HEK293 (cell line): ENCODE results near the gene SRP9.

Source experiments
- BCL11A ChIP-seq: fragments of 450-650 bp; formaldehyde crosslinking; IDR thresholded peaks from 2 replicates; pipeline ENCODE4 v1.5.1; 2016; ENCODE audit warnings: low read depth, missing biosample characterization, missing genetic modification characterization
- EGR2 ChIP-seq: fragments of 450-650 bp; formaldehyde crosslinking; IDR thresholded peaks from 2 replicates; pipeline ENCODE4 v1.5.1; 2016; ENCODE audit warnings: low read depth, missing biosample characterization, missing genetic modification characterization
- GLIS2 ChIP-seq: fragments of 450-650 bp; formaldehyde crosslinking; IDR thresholded peaks from 2 replicates; pipeline ENCODE4 v1.5.1; 2016; ENCODE audit warnings: missing biosample characterization, missing genetic modification characterization
- KLF16 ChIP-seq: fragments of 450-650 bp; formaldehyde crosslinking; IDR thresholded peaks from 2 replicates; pipeline ENCODE4 v1.5.1; 2017; ENCODE audit warnings: missing biosample characterization, missing genetic modification characterization
- SETDB1 ChIP-seq: IDR thresholded peaks from one replicate; pipeline ENCODE4 v1.6.1; 2017; ENCODE audit warnings: mild to moderate bottlenecking, low read length, moderate library complexity, mixed read lengths; ENCODE audit not compliant: insufficient read length
- TRIM28 ChIP-seq: IDR thresholded peaks from 2 replicates; pipeline ENCODE4 v1.6.1; 2011; ENCODE audit warnings: low read length, control low read depth, borderline replicate concordance
- YY2 ChIP-seq: fragments of 450-650 bp; formaldehyde crosslinking; IDR thresholded peaks from 2 replicates; pipeline ENCODE4 v1.5.1; 2016; ENCODE audit warnings: missing biosample characterization, missing genetic modification characterization
- ZBTB17 ChIP-seq: fragments of 450-650 bp; formaldehyde crosslinking; IDR thresholded peaks from 2 replicates; pipeline ENCODE4 v1.5.1; 2016; ENCODE audit warnings: missing biosample characterization, missing genetic modification characterization
- ZBTB20 ChIP-seq: fragments of 450-650 bp; formaldehyde crosslinking; IDR thresholded peaks from 2 replicates; pipeline ENCODE4 v1.5.1; 2016; ENCODE audit warnings: missing biosample characterization, missing genetic modification characterization
- ZBTB48 ChIP-seq: fragments of 450-650 bp; formaldehyde crosslinking; IDR thresholded peaks from 2 replicates; pipeline ENCODE4 v1.5.1; 2016; ENCODE audit warnings: missing biosample characterization, missing genetic modification characterization
- ZBTB6 ChIP-seq: fragments of 450-650 bp; formaldehyde crosslinking; IDR thresholded peaks from 2 replicates; pipeline ENCODE4 v1.5.1; 2017; ENCODE audit warnings: missing biosample characterization, missing genetic modification characterization
- ZEB2 ChIP-seq: fragments of 450-650 bp; formaldehyde crosslinking; IDR thresholded peaks from 2 replicates; pipeline ENCODE4 v1.5.1; 2016; ENCODE audit warnings: missing biosample characterization, missing genetic modification characterization
- ZFHX2 ChIP-seq: fragments of 450-650 bp; formaldehyde crosslinking; conservative IDR thresholded peaks from 2 replicates; pipeline ENCODE4 v1.5.1; 2016; ENCODE audit warnings: missing biosample characterization, missing genetic modification characterization
- ZIC2 ChIP-seq: fragments of 450-650 bp; formaldehyde crosslinking; IDR thresholded peaks from 2 replicates; pipeline ENCODE4 v1.5.1; 2016; ENCODE audit warnings: missing biosample characterization, missing genetic modification characterization
- ZNF114 ChIP-seq: fragments of 450-650 bp; formaldehyde crosslinking; IDR thresholded peaks from 2 replicates; pipeline ENCODE4 v1.5.0; 2017; ENCODE audit warnings: missing biosample characterization, missing genetic modification characterization
- ZNF140 ChIP-seq: fragments of 450-650 bp; formaldehyde crosslinking; IDR thresholded peaks from 2 replicates; pipeline ENCODE4 v1.5.1; 2016; ENCODE audit warnings: missing biosample characterization, missing genetic modification characterization
- ZNF239 ChIP-seq: fragments of 450-650 bp; formaldehyde crosslinking; IDR thresholded peaks from 2 replicates; pipeline ENCODE4 v1.5.1; 2016; ENCODE audit warnings: missing biosample characterization, missing genetic modification characterization
- ZNF274 ChIP-seq, 2 experiments: fragments of 200-500 bp in 1 of 2; fragments of 450-650 bp in 1 of 2; sonication (Bioruptor generic) in 1 of 2; formaldehyde crosslinking in 1 of 2; IDR thresholded peaks; 2 replicates each; pipeline versions ENCODE4 v1.5.1 to v1.6.1; 2014 to 2016; ENCODE audit warnings: borderline replicate concordance in 1 of 2, inconsistent platforms in 1 of 2, low read length in 1 of 2, missing biosample characterization in 1 of 2, missing genetic modification characterization in 1 of 2
- ZNF324 ChIP-seq: fragments of 450-650 bp; formaldehyde crosslinking; IDR thresholded peaks from 2 replicates; pipeline ENCODE4 v1.5.1; 2016; ENCODE audit warnings: missing biosample characterization, missing genetic modification characterization
- ZNF394 ChIP-seq: fragments of 450-650 bp; formaldehyde crosslinking; IDR thresholded peaks from 2 replicates; pipeline ENCODE4 v1.5.1; 2016; ENCODE audit warnings: missing biosample characterization, missing genetic modification characterization, mild to moderate bottlenecking, moderate library complexity, borderline replicate concordance
- ZNF555 ChIP-seq: fragments of 450-650 bp; formaldehyde crosslinking; conservative IDR thresholded peaks from 2 replicates; pipeline ENCODE4 v1.5.1; 2017; ENCODE audit warnings: missing biosample characterization, mild to moderate bottlenecking, missing genetic modification characterization, inconsistent platforms
- ZNF561 ChIP-seq: fragments of 450-650 bp; IDR thresholded peaks from 2 replicates; pipeline ENCODE4 v1.5.1; 2018; ENCODE audit warnings: missing biosample characterization, missing genetic modification characterization, borderline replicate concordance
- ZNF596 ChIP-seq: fragments of 450-650 bp; IDR thresholded peaks from 2 replicates; pipeline ENCODE4 v1.5.0; 2018; ENCODE audit warnings: missing biosample characterization, mild to moderate bottlenecking, missing genetic modification characterization, moderate library complexity
- ZNF626 ChIP-seq: fragments of 450-650 bp; sonication (Bioruptor Pico); formaldehyde crosslinking; IDR thresholded peaks from 2 replicates; pipeline ENCODE4 v1.5.1; 2018; ENCODE audit warnings: missing biosample characterization, missing genetic modification characterization, inconsistent platforms
- ZNF660 ChIP-seq: fragments of 450-650 bp; IDR thresholded peaks from 2 replicates; pipeline ENCODE4 v1.5.1; 2018; ENCODE audit warnings: missing biosample characterization, mild to moderate bottlenecking, missing genetic modification characterization
- ZNF677 ChIP-seq: fragments of 450-650 bp; IDR thresholded peaks from 2 replicates; pipeline ENCODE4 v1.5.0; 2018; ENCODE audit warnings: missing biosample characterization, mild to moderate bottlenecking, missing genetic modification characterization, moderate library complexity
- ZNF785 ChIP-seq: fragments of 450-650 bp; formaldehyde crosslinking; IDR thresholded peaks from 2 replicates; pipeline ENCODE4 v1.5.1; 2016; ENCODE audit warnings: missing biosample characterization, missing genetic modification characterization
- ZNF791 ChIP-seq: fragments of 450-650 bp; formaldehyde crosslinking; IDR thresholded peaks from 2 replicates; pipeline ENCODE4 v1.5.1; 2016; ENCODE audit warnings: missing biosample characterization, missing genetic modification characterization
- ZNF843 ChIP-seq: fragments of 450-650 bp; formaldehyde crosslinking; IDR thresholded peaks from 2 replicates; pipeline ENCODE4 v1.5.1; 2016; ENCODE audit warnings: missing biosample characterization, missing genetic modification characterization
- ZSCAN16 ChIP-seq: fragments of 450-650 bp; formaldehyde crosslinking; IDR thresholded peaks from 2 replicates; pipeline ENCODE4 v1.5.1; 2016; ENCODE audit warnings: missing biosample characterization, missing genetic modification characterization
- TF ChIP-seq, protein P1 (sequence below): fragments of 450-650 bp; formaldehyde crosslinking; IDR thresholded peaks from 2 replicates; pipeline ENCODE4 v1.5.1; 2016; ENCODE audit warnings: missing biosample characterization, missing genetic modification characterization
- TF ChIP-seq, protein P2 (sequence below): fragments of 450-650 bp; formaldehyde crosslinking; IDR thresholded peaks from 2 replicates; pipeline ENCODE4 v1.5.1; 2016; ENCODE audit warnings: missing biosample characterization, missing genetic modification characterization
- TF ChIP-seq, protein P3 (sequence below): fragments of 450-650 bp; formaldehyde crosslinking; optimal IDR thresholded peaks from 2 replicates; pipeline ENCODE3; 2016; ENCODE audit warnings: missing biosample characterization, mild to moderate bottlenecking, missing genetic modification characterization

SRP9 gene

DNA sequence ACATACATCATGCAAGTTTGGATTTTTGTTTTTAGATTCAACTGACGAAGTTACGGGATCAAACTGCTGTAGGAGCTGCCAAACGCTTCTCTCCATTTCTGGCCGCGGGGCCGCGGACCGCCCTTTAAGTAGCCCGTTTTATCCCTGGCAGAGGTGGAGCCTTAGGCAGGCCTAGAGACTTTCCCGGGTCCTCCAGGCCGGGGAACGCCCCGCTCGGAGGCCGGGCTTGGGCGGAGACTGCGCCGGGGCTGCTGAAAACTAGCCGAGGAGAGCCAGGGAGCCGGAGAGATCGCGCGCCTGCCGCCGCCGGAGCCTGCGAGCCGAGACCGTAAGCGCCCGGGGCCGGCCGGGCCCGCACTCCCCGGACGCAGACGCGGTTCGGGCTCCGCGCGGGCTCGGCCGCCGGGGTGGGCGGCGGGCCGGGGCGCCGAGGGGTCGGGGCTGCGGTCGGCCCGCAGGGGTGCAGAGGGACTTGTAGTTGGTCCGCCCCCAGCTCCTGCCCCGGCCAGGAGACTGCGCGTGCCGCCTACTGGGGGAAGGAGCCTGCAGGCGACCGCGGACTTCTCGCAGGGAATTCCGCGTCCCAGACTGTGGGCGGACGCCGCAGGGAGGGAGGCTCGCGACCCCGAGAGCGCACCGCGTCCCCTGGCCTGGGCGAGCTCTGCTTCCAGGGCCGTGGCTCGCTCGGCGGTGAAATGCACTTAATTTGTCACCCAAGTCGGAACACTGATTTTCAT, 32.4 kb downstream of the SRP9 start, which contains the start of gene EPHX1 (continued):
- no peak for TF ChIP-seq ZNF274 (IDR thresholded peaks at IDR 0.05; ENCODE audit: low read length)
- no peak for TF ChIP-seq ZNF274 (tag by site-specific recombination; IDR thresholded peaks at IDR 0.05; ENCODE audit: borderline replicate concordance)
- no peak for TF ChIP-seq ZNF239 (tag by site-specific recombination)
- no peak for TF ChIP-seq ZNF140 (tag by site-specific recombination)
- TF ChIP-seq ZNF114 (tag by site-specific recombination), result no peak
- peak; percentile 98 for TF ChIP-seq ZFHX2 (tag by site-specific recombination)
- TF ChIP-seq ZEB2 (tag by site-specific recombination), result peak; percentile 72; the same call in 1 of the 2 replicates
- peak; percentile 60; the same call in 1 of the 2 replicates for TF ChIP-seq ZBTB6 (tag by site-specific recombination)
- TF ChIP-seq ZIC2 (tag by site-specific recombination), result peak; percentile 87
- TF ChIP-seq ZNF596 (tag by site-specific recombination), result peak; percentile 38; the same call in 1 of the 2 replicates
- no peak for TF ChIP-seq TRIM28
- no peak for TF ChIP-seq ZNF791 (tag by site-specific recombination)
- peak; percentile 82 for TF ChIP-seq ZSCAN16
- peak; percentile 87 for TF ChIP-seq KLF16 (tag by site-specific recombination)
- TF ChIP-seq ZNF677 (tag by site-specific recombination), result peak; percentile 68; the same call in 1 of the 2 replicates
- TF ChIP-seq, protein P1, sequence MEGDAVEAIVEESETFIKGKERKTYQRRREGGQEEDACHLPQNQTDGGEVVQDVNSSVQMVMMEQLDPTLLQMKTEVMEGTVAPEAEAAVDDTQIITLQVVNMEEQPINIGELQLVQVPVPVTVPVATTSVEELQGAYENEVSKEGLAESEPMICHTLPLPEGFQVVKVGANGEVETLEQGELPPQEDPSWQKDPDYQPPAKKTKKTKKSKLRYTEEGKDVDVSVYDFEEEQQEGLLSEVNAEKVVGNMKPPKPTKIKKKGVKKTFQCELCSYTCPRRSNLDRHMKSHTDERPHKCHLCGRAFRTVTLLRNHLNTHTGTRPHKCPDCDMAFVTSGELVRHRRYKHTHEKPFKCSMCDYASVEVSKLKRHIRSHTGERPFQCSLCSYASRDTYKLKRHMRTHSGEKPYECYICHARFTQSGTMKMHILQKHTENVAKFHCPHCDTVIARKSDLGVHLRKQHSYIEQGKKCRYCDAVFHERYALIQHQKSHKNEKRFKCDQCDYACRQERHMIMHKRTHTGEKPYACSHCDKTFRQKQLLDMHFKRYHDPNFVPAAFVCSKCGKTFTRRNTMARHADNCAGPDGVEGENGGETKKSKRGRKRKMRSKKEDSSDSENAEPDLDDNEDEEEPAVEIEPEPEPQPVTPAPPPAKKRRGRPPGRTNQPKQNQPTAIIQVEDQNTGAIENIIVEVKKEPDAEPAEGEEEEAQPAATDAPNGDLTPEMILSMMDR, result peak; percentile 88
- peak; percentile 12; the same call in 1 of the 2 replicates for TF ChIP-seq ZNF843
- TF ChIP-seq, protein P2, sequence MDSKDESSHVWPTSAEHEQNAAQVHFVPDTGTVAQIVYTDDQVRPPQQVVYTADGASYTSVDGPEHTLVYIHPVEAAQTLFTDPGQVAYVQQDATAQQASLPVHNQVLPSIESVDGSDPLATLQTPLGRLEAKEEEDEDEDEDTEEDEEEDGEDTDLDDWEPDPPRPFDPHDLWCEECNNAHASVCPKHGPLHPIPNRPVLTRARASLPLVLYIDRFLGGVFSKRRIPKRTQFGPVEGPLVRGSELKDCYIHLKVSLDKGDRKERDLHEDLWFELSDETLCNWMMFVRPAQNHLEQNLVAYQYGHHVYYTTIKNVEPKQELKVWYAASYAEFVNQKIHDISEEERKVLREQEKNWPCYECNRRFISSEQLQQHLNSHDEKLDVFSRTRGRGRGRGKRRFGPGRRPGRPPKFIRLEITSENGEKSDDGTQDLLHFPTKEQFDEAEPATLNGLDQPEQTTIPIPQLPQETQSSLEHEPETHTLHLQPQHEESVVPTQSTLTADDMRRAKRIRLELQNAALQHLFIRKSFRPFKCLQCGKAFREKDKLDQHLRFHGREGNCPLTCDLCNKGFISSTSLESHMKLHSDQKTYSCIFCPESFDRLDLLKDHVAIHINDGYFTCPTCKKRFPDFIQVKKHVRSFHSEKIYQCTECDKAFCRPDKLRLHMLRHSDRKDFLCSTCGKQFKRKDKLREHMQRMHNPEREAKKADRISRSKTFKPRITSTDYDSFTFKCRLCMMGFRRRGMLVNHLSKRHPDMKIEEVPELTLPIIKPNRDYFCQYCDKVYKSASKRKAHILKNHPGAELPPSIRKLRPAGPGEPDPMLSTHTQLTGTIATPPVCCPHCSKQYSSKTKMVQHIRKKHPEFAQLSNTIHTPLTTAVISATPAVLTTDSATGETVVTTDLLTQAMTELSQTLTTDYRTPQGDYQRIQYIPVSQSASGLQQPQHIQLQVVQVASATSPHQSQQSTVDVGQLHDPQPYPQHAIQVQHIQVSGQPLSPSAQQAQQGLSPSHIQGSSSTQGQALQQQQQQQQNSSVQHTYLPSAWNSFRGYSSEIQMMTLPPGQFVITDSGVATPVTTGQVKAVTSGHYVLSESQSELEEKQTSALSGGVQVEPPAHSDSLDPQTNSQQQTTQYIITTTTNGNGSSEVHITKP (tag by site-specific recombination), result peak; percentile 96
- TF ChIP-seq ZBTB17 (tag by site-specific recombination), result peak; percentile 74
- TF ChIP-seq, protein P3, sequence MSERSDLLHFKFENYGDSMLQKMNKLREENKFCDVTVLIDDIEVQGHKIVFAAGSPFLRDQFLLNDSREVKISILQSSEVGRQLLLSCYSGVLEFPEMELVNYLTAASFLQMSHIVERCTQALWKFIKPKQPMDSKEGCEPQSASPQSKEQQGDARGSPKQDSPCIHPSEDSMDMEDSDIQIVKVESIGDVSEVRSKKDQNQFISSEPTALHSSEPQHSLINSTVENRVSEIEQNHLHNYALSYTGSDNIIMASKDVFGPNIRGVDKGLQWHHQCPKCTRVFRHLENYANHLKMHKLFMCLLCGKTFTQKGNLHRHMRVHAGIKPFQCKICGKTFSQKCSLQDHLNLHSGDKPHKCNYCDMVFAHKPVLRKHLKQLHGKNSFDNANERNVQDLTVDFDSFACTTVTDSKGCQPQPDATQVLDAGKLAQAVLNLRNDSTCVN, result peak; percentile 98
- TF ChIP-seq ZNF626 (tag by site-specific recombination), result no peak
- no peak for TF ChIP-seq ZNF555 (tag by site-specific recombination)
- peak; percentile 54 for TF ChIP-seq ZNF561
- peak; percentile 32; the same call in 1 of the 2 replicates for TF ChIP-seq YY2 (tag by site-specific recombination)
- TF ChIP-seq SETDB1, result no peak
- peak; percentile 93 for TF ChIP-seq EGR2 (tag by site-specific recombination)
- TF ChIP-seq ZBTB48 (tag by site-specific recombination), result peak; percentile 69
- TF ChIP-seq ZNF660 (tag by site-specific recombination), result peak; percentile 96
- TF ChIP-seq ZNF394 (tag by site-specific recombination), result 0 out of 2 replicates have a peak, but pooled peaks have one; percentile 66
- TF ChIP-seq ZNF785 (tag by site-specific recombination), result 0 out of 2 replicates have a peak, but pooled peaks have one; percentile 57
- TF ChIP-seq BCL11A (tag by site-specific recombination), result peak; percentile 49; the same call in 1 of the 2 replicates
- TF ChIP-seq ZNF324 (tag by site-specific recombination), result 0 out of 2 replicates have a peak, but pooled peaks have one; percentile 30
- peak; percentile 91 for TF ChIP-seq GLIS2 (tag by site-specific recombination)
- TF ChIP-seq ZBTB20 (tag by site-specific recombination), result peak; percentile 75
